DOHH2 (cell line): ENCODE results near the gene GYG1.

ENCODE experiments used
- H3F3A ChIP-seq: fragments of 200-600 bp; sonication (generic), shearing (Covaris generic); 2 replicates; pipeline ENCODE4 v1.6.0; 2016; ENCODE audit warnings: antibody characterized with exemption, mild to moderate bottlenecking; ENCODE audit not compliant: control insufficient read depth, insufficient read depth
- H3K27ac ChIP-seq: fragments of 200-600 bp; sonication (generic); 2 replicates; pipeline ENCODE4 v1.5.1; 2014; ENCODE audit warnings: low read depth, mild to moderate bottlenecking, low read length, moderate library complexity
- H3K27me3 ChIP-seq: fragments of 200-600 bp; sonication (generic); 2 replicates; pipeline ENCODE4 v1.6.1; 2014; ENCODE audit warnings: mild to moderate bottlenecking, low read length, mixed read lengths; ENCODE audit not compliant: control insufficient read depth
- H3K36me3 ChIP-seq: fragments of 200-600 bp; sonication (generic); 2 replicates; pipeline ENCODE4 v1.6.1; 2014; ENCODE audit warnings: mild to moderate bottlenecking, low read length, moderate library complexity, mixed read lengths; ENCODE audit not compliant: control insufficient read depth
- H3K4me1 ChIP-seq: fragments of 200-600 bp; sonication (generic); 2 replicates; pipeline ENCODE4 v1.6.1; 2014; ENCODE audit warnings: mild to moderate bottlenecking, low read length, mixed read lengths; ENCODE audit not compliant: control insufficient read depth
- H3K4me2 ChIP-seq: fragments of 200-600 bp; sonication (generic); 2 replicates; pipeline ENCODE4 v1.6.0; 2014; ENCODE audit warnings: mild to moderate bottlenecking, low read length, moderate library complexity
- H3K4me3 ChIP-seq: fragments of 200-600 bp; sonication (generic); 2 replicates; pipeline ENCODE4 v1.5.1; 2014; ENCODE audit warnings: mild to moderate bottlenecking, low read length, mixed read lengths
- H3K79me2 ChIP-seq: fragments of 200-600 bp; sonication (generic); 2 replicates; pipeline ENCODE4 v1.6.1; 2014; ENCODE audit warnings: mild to moderate bottlenecking, low read length, mixed read lengths; ENCODE audit not compliant: control insufficient read depth
- H3K9me2 ChIP-seq: fragments of 200-600 bp; sonication (generic); replicated peaks from 2 replicates; pipeline ENCODE4 v1.6.1; 2014; ENCODE audit warnings: mild to moderate bottlenecking, low read length, mixed read lengths; ENCODE audit not compliant: control insufficient read depth
- H3K9me3 ChIP-seq: fragments of 200-600 bp; sonication (generic); 2 replicates; pipeline ENCODE4 v1.6.1; 2014; ENCODE audit warnings: antibody characterized with exemption, low read length, mixed read lengths; ENCODE audit not compliant: control insufficient read depth, insufficient read depth
- H4K20me1 ChIP-seq: fragments of 200-600 bp; sonication (generic); 2 replicates; pipeline ENCODE4 v1.6.0; 2014; ENCODE audit warnings: low read depth, mild to moderate bottlenecking, antibody characterized with exemption, low read length, moderate library complexity; ENCODE audit not compliant: control insufficient read depth, insufficient read depth
- EZH2phosphoT487 ChIP-seq: fragments of 200-600 bp; sonication (generic); IDR thresholded peaks from 2 replicates; pipeline ENCODE4 v1.6.1; 2017; ENCODE audit warnings: borderline replicate concordance, mild to moderate bottlenecking, antibody characterized with exemption, low read length, moderate library complexity, mixed read lengths
- TF ChIP-seq, protein P1 (sequence below): fragments of 200-600 bp; sonication (generic); IDR thresholded peaks from one replicate; pipeline ENCODE4 v1.5.1; 2014; ENCODE audit warnings: antibody characterized with exemption, mild to moderate bottlenecking, low read depth, low read length; ENCODE audit not compliant: poor library complexity, severe bottlenecking

Gene GYG1

DNA sequence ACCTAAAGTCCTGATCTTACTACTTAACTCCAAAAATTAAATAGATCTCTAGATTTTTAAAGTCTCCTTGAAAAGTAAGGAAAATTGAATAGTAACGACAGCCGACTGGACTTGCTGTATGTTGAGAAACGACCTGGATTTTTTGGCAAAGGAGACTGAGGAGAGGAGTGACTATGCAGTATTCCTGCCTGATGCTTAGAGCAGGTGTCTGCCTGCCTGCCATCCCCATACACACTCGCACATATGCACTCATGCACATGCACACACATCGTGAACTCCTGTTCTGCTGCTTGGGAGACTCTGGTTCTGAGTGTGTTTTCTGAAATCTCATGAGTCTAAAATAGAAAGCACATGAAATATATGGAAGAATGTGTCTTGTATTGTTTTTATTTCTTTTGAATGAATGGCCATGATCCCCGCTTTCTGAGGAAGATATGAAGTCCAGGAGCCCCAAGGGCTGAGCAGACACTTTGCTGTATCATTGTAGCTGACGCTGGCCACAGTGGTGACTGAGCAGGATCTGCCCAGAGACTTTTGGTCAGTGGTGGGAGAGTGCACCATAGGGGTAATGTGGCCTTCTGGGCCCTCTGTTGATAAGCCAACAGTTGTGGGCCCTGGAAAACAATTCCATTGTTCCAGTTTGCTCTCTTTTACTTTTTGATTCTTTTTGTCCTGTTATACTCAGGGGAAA is 16.4 kb downstream of the GYG1 start:
- no peaks in the 10 kb centered on the region for H3K9me3 ChIP-seq
- H4K20me1 ChIP-seq, result no peaks in the 10 kb centered on the region
- no peaks in the 10 kb centered on the region for H3F3A ChIP-seq
- no peak overlapping the region for H3K4me2 ChIP-seq
- H3K9me2 ChIP-seq, result no peaks in the 10 kb centered on the region
- H3K79me2 ChIP-seq, result no peaks in the 10 kb centered on the region
- H3K4me1 ChIP-seq, result peaks cover 4% of the 10 kb centered on the region; the same call in 1 of the 2 replicates
- peaks cover 48% of the 10 kb centered on the region for H3K36me3 ChIP-seq
- no peaks in the 10 kb centered on the region for H3K27me3 ChIP-seq
- H3K4me3 ChIP-seq, result no peak overlapping the region
- TF ChIP-seq EZH2phosphoT487, result no peak
- TF ChIP-seq, protein P1, sequence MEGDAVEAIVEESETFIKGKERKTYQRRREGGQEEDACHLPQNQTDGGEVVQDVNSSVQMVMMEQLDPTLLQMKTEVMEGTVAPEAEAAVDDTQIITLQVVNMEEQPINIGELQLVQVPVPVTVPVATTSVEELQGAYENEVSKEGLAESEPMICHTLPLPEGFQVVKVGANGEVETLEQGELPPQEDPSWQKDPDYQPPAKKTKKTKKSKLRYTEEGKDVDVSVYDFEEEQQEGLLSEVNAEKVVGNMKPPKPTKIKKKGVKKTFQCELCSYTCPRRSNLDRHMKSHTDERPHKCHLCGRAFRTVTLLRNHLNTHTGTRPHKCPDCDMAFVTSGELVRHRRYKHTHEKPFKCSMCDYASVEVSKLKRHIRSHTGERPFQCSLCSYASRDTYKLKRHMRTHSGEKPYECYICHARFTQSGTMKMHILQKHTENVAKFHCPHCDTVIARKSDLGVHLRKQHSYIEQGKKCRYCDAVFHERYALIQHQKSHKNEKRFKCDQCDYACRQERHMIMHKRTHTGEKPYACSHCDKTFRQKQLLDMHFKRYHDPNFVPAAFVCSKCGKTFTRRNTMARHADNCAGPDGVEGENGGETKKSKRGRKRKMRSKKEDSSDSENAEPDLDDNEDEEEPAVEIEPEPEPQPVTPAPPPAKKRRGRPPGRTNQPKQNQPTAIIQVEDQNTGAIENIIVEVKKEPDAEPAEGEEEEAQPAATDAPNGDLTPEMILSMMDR, result no peak
- H3K27ac ChIP-seq, result no peak overlapping the region

- Histone ChIP-seq H3K4me2 (no peak overlapping the region), H3K9me2 (no peaks in the 10 kb centered on the region), H3K9me3 (no peaks in the 10 kb centered on the region), H3K36me3 (peaks cover 44% of the 10 kb centered on the region), H4K20me1 (no peaks in the 10 kb centered on the region), H3K27me3 (no peaks in the 10 kb centered on the region), H3K4me1 (no peaks in the 10 kb centered on the region), H3F3A (no peaks in the 10 kb centered on the region), H3K79me2 (no peaks in the 10 kb centered on the region), H3K4me3 (no peak overlapping the region), H3K27ac (no peak overlapping the region)
- TF ChIP-seq, protein P1, result no peak
- no peak for TF ChIP-seq EZH2phosphoT487
These were observed 18.4 kb downstream of the GYG1 start for GRCh38 chr3:149009732-149010131.

- no peaks in the 10 kb centered on the region for H3K9me2 ChIP-seq
- H3K27me3 ChIP-seq, result no peaks in the 10 kb centered on the region
- peaks cover 51% of the 10 kb centered on the region for H3K36me3 ChIP-seq
- no peaks in the 10 kb centered on the region for H3K9me3 ChIP-seq
- H3K4me3 ChIP-seq, result no peak overlapping the region
- H4K20me1 ChIP-seq, result no peaks in the 10 kb centered on the region
- H3K4me2 ChIP-seq, result no peak overlapping the region
- no peaks in the 10 kb centered on the region for H3K79me2 ChIP-seq
- no peak overlapping the region for H3K27ac ChIP-seq
- no peak for TF ChIP-seq EZH2phosphoT487
- TF ChIP-seq, protein P1, result no peak
- no peaks in the 10 kb centered on the region for H3K4me1 ChIP-seq
- no peaks in the 10 kb centered on the region for H3F3A ChIP-seq
These were observed 19.2 kb downstream of the GYG1 start for GRCh38 chr3:149010504-149010951.
